Measurements from ENCODE around the gene LAMA2. TPM values are rescaled to one million over a fixed set of nuclear protein-coding genes. Genes with fewer than 3 reads are reported as not detected.

The LAMA2 gene
- total RNA-seq, 2 donors from 2014 or later = 0.93 to 2.0 TPM

DNA sequence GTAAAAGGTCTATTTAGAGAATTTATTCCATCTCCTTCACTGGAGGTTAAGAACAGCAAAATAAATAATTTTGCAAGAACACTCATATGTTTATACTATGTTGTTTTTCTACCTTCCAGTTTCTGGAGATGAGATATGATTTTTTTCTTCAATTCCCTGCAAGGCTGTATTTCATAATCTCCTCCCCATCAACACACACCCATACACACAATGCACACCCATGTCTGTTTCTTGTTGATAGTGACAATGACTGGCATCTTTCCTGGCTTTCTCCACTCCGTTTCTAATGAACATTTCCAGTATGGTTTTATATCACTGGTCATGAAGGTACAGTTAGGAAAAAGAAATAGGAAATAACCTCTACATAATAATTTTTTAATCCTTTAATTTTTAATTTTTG is 624.9 kb downstream of the LAMA2 start:
- ATAC-seq (no peak), DNase-seq (ENCODE audit: low spot score in 2 of 2) (no peak)
- Mint-ChIP-seq H3K36me3 (no peaks in the 10 kb centered on the region), H3K27ac (no peak overlapping the region), H3K9me3 (no peaks in the 10 kb centered on the region)

GRCh38 chr6:129508477-129509145 is 625.7 kb downstream of the LAMA2 start:
- no peaks in the 10 kb centered on the region for H3K9me3 Mint-ChIP-seq
- no peaks in the 10 kb centered on the region for H3K36me3 Mint-ChIP-seq
- ATAC-seq = no peak
- no peak overlapping the region for H3K27ac Mint-ChIP-seq
- no peak for DNase-seq (ENCODE audit: low spot score in 2 of 2)

DNA sequence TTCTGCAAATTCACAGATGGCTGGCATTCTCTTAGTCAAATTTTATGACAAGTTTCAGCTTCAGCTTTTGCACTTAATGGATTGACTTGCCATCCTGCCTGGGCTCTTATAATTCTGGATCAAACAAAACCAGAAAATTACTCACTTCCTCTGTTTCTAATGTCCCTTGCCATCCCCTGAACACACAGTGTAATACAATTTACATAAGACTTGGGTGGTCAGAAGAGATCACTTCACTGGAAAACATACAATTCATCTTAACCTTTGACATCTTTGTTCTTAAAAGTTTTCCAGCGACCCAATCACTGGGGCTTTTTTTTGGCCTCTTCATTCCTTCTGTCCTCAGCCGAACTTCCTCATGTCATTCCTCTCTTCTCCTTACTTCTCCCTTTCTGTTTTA is 628.0 kb downstream of the LAMA2 start:
- Mint-ChIP-seq H3K36me3 (no peaks in the 10 kb centered on the region), H3K9me3 (no peaks in the 10 kb centered on the region), H3K27ac (no peak overlapping the region)
- no peak for ATAC-seq
- no peak for DNase-seq (ENCODE audit: low spot score in 2 of 2)

DNA sequence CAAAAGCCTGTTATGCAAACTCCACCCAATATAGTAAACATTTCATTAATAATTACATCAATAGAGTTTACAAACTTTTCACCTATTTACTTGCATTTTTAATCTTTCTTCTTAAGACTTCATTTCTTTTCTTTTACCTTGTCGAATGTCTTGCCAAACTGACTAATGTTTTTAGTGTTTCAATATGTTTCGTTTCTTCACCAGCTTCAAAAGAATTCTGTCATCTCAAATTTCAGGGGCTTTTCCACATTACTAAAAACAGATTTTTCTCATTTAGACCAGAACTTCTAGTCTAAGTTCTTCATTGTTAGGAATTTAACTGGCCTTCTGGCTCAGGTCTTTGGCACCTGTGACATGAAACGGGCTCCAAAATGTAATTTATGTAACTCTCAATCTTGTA is 630.5 kb downstream of the LAMA2 start:
- DNase-seq (ENCODE audit: low spot score in 2 of 2) (no peak), ATAC-seq (no peak)
- no peak overlapping the region for H3K27ac Mint-ChIP-seq
- H3K9me3 Mint-ChIP-seq = no peaks in the 10 kb centered on the region
- no peaks in the 10 kb centered on the region for H3K36me3 Mint-ChIP-seq

- Mint-ChIP-seq H3K36me3 (no peaks in the 10 kb centered on the region), H3K9me3 (no peaks in the 10 kb centered on the region), H3K27ac (no peak overlapping the region)
- ATAC-seq (no peak), DNase-seq (ENCODE audit: low spot score in 2 of 2) (no peak)
Observed at GRCh38 chr6:129515004-129515403, 632.1 kb downstream of the LAMA2 start.

DNA sequence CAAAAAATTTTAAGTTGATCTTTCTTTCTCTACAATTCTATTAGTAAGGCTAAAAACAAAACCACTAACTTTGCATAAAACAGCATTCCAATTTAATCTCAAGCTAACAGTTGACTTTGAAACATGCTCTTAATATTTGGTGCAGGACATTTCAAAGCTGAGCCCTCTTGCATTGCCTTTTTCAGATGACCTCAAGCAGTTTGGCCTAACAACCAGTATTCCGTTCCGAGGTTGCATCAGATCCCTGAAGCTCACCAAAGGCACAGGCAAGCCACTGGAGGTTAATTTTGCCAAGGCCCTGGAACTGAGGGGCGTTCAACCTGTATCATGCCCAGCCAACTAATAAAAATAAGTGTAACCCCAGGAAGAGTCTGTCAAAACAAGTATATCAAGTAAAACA is 633.1 kb downstream of the LAMA2 start:
- no peak for DNase-seq (ENCODE audit: low spot score in 2 of 2)
- no peak for ATAC-seq
- Mint-ChIP-seq H3K9me3 (no peaks in the 10 kb centered on the region), H3K27ac (no peak overlapping the region), H3K36me3 (no peaks in the 10 kb centered on the region)

GRCh38 chr6:129516787-129517186 is 633.8 kb downstream of the LAMA2 start:
- ATAC-seq = no peak
- Mint-ChIP-seq H3K9me3 (no peaks in the 10 kb centered on the region), H3K36me3 (no peaks in the 10 kb centered on the region), H3K27ac (no peak overlapping the region)
- no peak for DNase-seq (ENCODE audit: low spot score in 2 of 2)

GRCh38 chr6:129517288-129517687 is 634.4 kb downstream of the LAMA2 start:
- ATAC-seq = no peak
- H3K9me3 Mint-ChIP-seq = no peaks in the 10 kb centered on the region
- no peak overlapping the region for H3K27ac Mint-ChIP-seq
- no peaks in the 10 kb centered on the region for H3K36me3 Mint-ChIP-seq
- DNase-seq (ENCODE audit: low spot score in 2 of 2) = no peak

DNA sequence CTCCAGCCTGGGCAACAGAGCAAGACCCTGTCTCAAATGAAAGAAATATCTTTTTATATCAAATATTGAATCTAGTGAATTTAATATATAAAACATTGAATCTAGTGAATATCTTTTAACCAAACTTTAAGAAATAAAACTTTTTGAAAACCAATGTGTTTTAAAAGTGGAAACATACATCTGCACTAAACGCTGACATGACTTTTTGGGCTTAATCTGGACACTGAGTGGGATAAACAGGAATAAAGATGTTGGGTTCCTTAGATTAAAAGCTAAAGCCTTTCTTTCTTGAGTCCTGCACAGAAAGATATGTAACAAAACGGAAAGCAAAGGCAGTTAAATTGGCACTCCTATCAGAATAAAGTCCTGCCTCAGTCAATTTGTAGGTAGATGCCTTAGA is 636.8 kb downstream of the LAMA2 start:
- no peak overlapping the region for H3K27ac Mint-ChIP-seq
- ATAC-seq (no peak), DNase-seq (ENCODE audit: low spot score in 2 of 2) (no peak)
- no peaks in the 10 kb centered on the region for H3K36me3 Mint-ChIP-seq
- no peaks in the 10 kb centered on the region for H3K9me3 Mint-ChIP-seq

DNA sequence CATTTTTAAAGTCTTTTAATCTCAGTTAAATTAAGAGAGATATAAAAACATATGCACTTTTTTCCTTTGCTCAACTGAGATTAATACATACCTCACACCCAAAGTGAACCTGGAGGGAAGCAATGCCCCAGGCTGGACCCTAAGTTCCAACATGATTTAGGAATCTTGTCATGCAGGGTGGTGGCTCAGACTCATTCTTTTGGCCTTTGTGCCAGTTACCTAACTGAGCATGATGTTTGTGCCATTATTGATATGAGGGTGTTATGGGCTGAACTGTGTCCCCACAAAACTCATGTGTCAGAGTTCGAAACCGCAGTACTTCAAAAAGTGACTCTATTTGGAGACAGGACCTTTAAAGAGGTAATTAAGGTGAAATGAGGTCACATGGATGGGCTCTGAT is 639.0 kb downstream of the LAMA2 start:
- Mint-ChIP-seq H3K36me3 (no peaks in the 10 kb centered on the region), H3K27ac (no peak overlapping the region), H3K9me3 (no peaks in the 10 kb centered on the region)
- no peak for ATAC-seq
- no peak for DNase-seq (ENCODE audit: low spot score in 2 of 2)

- ATAC-seq (no peak), DNase-seq (ENCODE audit: low spot score in 2 of 2) (no peak)
- Mint-ChIP-seq H3K36me3 (no peaks in the 10 kb centered on the region), H3K9me3 (no peaks in the 10 kb centered on the region), H3K27ac (no peak overlapping the region)
Observed at GRCh38 chr6:129523816-129524215, 640.9 kb downstream of the LAMA2 start.

- no peaks in the 10 kb centered on the region for H3K9me3 Mint-ChIP-seq
- H3K27ac Mint-ChIP-seq = no peak overlapping the region
- H3K36me3 Mint-ChIP-seq = no peaks in the 10 kb centered on the region
- DNase-seq (ENCODE audit: low spot score in 2 of 2) (no peak), ATAC-seq (no peak)
Observed at GRCh38 chr6:129525055-129525454, 642.1 kb downstream of the LAMA2 start.

GRCh38 chr6:129534926-129535325 is 652.0 kb downstream of the LAMA2 start:
- DNase-seq (ENCODE audit: low spot score in 2 of 2) (no peak), ATAC-seq (no peak)
- Mint-ChIP-seq H3K9me3 (peaks cover 0 to 7% of the 10 kb centered on the region in 2 donors), H3K27ac (no peak overlapping the region), H3K36me3 (no peaks in the 10 kb centered on the region)

- DNase-seq (ENCODE audit: low spot score in 2 of 2) (no peak), ATAC-seq (no peak)
- Mint-ChIP-seq H3K36me3 (no peaks in the 10 kb centered on the region), H3K27ac (no peak overlapping the region), H3K9me3 (peaks cover 0 to 7% of the 10 kb centered on the region in 2 donors)
Observed at GRCh38 chr6:129536271-129536670, 653.3 kb downstream of the LAMA2 start.

- ATAC-seq (no peak), DNase-seq (ENCODE audit: low spot score in 2 of 2) (no peak)
- Mint-ChIP-seq H3K36me3 (no peaks in the 10 kb centered on the region), H3K27ac (no peak overlapping the region), H3K9me3 (peaks cover 0 to 12% of the 10 kb centered on the region in 2 donors)
Observed at GRCh38 chr6:129539032-129539431, 656.1 kb downstream of the LAMA2 start.

DNA sequence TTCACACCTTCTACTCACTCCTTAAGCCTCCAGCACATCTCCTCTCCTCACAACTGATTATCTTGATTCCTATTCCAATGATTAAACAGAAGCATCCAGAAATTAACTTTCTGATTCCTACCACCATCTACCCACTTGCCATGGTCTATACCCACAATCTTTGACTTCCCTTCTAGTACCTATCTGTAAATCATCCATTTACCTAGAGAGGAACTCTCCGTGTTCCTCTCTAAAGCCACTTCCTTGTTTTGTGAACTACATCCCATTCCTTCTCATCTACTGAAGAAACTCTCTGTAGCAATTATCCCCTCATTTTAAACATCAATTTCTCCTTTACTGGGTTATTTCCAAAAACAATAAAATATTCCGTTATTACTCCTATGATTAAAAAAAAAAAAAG is 659.8 kb downstream of the LAMA2 start:
- Mint-ChIP-seq H3K9me3 (peaks cover 3 to 10% of the 10 kb centered on the region in 2 donors), H3K27ac (no peak overlapping the region), H3K36me3 (no peaks in the 10 kb centered on the region)
- ATAC-seq = no peak
- no peak for DNase-seq (ENCODE audit: low spot score in 2 of 2)

GRCh38 chr6:129543981-129544380 is 661.0 kb downstream of the LAMA2 start:
- H3K36me3 Mint-ChIP-seq = no peaks in the 10 kb centered on the region
- H3K27ac Mint-ChIP-seq = no peak overlapping the region
- peaks cover 3 to 10% of the 10 kb centered on the region in 2 donors for H3K9me3 Mint-ChIP-seq
- ATAC-seq (no peak), DNase-seq (ENCODE audit: low spot score in 2 of 2) (no peak)

GRCh38 chr6:129544892-129545612 is 662.1 kb downstream of the LAMA2 start:
- ATAC-seq (no peak), DNase-seq (ENCODE audit: low spot score in 2 of 2) (no peak)
- Mint-ChIP-seq H3K36me3 (no peaks in the 10 kb centered on the region), H3K27ac (no peak overlapping the region), H3K9me3 (peaks cover 3 to 10% of the 10 kb centered on the region in 2 donors)
